HUES64 (cell line): Measurements from ENCODE around the gene ADCY5.

Experiments used
- H3K27ac ChIP-seq: 2 replicates; pipeline ENCODE4 v1.7.0; 2013; ENCODE audit warnings: low read depth, low read length, inconsistent platforms
- H3K27me3 ChIP-seq: 2 replicates; pipeline ENCODE4 v1.6.1; 2013; ENCODE audit warnings: mild to moderate bottlenecking, low read length; ENCODE audit not compliant: insufficient read depth
- H3K36me3 ChIP-seq: 2 replicates; pipeline ENCODE4 v1.6.1; 2013; ENCODE audit warnings: mild to moderate bottlenecking, low read length; ENCODE audit not compliant: insufficient read depth
- H3K4me1 ChIP-seq: 2 replicates; pipeline ENCODE4 v1.6.1; 2013; ENCODE audit warnings: mild to moderate bottlenecking, low read length, moderate library complexity; ENCODE audit not compliant: insufficient read depth
- H3K4me3 ChIP-seq: 2 replicates; pipeline ENCODE4 v1.5.1; 2013; ENCODE audit warnings: mild to moderate bottlenecking, low read length, moderate library complexity
- H3K9ac ChIP-seq: 2 replicates; pipeline ENCODE4 v1.6.1; 2013; ENCODE audit warnings: mild to moderate bottlenecking, low read depth, low read length
- H3K9me3 ChIP-seq: 2 replicates; pipeline ENCODE4 v1.6.1; 2013; ENCODE audit warnings: low read depth, low read length; ENCODE audit not compliant: insufficient read depth
- WGBS: fragments of 150-250, 120-280 bp; methylation state at CpG from one replicate; pipeline ENCODE4 v1.1.7; 2013; ENCODE audit warnings: missing lambda C conversion rate; 5-methylcytosine and 5-hydroxymethylcytosine counted together

ADCY5 gene

DNA sequence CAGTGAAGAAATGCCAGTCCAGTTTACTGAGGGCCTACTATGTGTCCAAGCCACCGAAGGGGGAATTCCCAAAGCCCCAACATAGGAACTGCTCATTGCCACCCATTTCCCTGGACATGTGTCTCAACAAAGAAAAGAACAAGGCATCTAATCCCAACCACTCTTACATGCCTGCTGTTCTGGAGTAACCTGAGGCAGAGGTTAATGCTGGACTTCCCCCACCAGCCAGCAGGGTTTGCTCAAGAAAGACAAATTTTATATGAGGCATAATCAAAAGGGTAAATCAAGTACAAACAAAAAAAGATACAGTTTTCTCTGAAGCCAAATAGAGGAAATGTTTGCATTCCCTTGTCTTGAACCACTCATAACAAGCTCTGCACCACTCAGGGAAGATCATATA, 4.1 kb downstream of the ADCY5 start:
- peaks cover 43% of the 10 kb centered on the region for H3K27me3 ChIP-seq
- no peaks in the 10 kb centered on the region; the same call in 1 of the 2 replicates for H3K4me1 ChIP-seq
- H3K9me3 ChIP-seq = no peaks in the 10 kb centered on the region
- no peak overlapping the region for H3K27ac ChIP-seq
- no peak overlapping the region for H3K4me3 ChIP-seq
- H3K9ac ChIP-seq = no peak overlapping the region
- H3K36me3 ChIP-seq = no peaks in the 10 kb centered on the region
- WGBS = 87% methylated on average over 1 of the region's 1 CpG

DNA sequence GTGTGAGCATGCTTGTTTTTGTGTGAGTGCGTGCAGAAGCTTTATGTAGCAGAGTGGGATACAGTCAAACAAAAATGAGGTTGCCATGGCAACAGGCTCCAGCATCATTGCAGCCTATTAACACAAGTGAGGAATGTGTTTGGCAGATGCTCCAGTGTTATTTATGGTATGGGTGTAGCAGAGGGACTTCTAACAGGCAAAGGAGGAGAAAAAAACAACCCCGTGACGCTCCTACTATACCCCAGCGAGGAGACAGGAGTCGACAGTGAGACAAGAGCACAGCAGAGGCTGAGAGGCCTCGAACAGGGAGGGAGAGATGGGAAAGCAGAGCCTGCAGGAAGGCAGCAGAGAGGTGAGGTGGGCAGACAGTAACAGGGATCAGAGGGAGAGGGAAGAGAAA, 4.9 kb downstream of the ADCY5 start:
- H3K4me3 ChIP-seq = no peak overlapping the region
- no peak overlapping the region for H3K27ac ChIP-seq
- H3K9ac ChIP-seq = no peak overlapping the region
- no peaks in the 10 kb centered on the region for H3K9me3 ChIP-seq
- H3K36me3 ChIP-seq = no peaks in the 10 kb centered on the region
- H3K27me3 ChIP-seq = peaks cover 38% of the 10 kb centered on the region
- 81% methylated on average over 6 of the region's 6 CpGs for WGBS
- no peaks in the 10 kb centered on the region; the same call in 1 of the 2 replicates for H3K4me1 ChIP-seq

DNA sequence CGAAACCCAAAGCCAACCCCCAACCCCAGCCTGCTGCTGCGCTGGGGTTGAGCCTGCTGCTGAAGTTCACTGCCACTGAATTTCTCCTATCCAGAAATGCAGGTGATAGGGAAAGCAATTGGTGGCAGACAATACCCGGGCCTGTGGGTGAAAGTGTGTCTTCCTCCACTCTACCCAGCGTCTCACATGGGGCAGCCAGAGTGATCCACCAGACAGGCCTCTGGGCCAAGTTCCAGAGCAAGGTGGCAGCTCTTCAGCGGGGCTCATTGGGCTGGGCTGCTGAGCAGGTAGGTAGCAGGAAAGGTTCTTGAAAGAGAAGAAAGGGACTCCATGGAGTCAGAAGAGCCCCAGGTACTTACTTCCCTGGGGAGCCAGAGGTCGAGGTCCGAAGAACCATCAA, 6.0 kb downstream of the ADCY5 start:
- no peaks in the 10 kb centered on the region for H3K36me3 ChIP-seq
- H3K27me3 ChIP-seq = peaks cover 28% of the 10 kb centered on the region
- no peaks in the 10 kb centered on the region for H3K9me3 ChIP-seq
- H3K9ac ChIP-seq = no peak overlapping the region
- WGBS = 89% methylated on average over 7 of the region's 7 CpGs
- no peak overlapping the region for H3K27ac ChIP-seq
- H3K4me1 ChIP-seq = no peaks in the 10 kb centered on the region; the same call in 1 of the 2 replicates
- H3K4me3 ChIP-seq = no peak overlapping the region

DNA sequence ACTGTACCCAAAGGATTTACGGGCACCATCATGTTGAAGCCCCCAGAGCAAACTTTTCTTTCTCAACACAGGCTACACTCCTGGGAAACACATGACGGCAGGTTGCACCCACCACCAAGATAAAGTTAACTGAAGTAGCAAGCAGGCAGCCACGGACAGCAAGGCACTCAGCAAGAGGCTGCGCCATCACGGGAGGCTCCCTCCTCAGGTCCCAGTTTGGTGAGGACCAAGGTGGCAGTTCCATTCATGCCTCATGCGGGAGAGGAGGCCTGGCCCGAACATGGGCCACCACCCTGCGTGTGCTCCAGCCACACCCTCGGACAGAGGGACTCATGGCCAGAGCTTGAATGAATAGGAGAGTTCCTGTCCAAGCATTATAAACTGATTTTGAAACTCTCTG, 6.8 kb downstream of the ADCY5 start:
- Histone ChIP-seq H3K9me3 (no peaks in the 10 kb centered on the region), H3K4me1 (no peaks in the 10 kb centered on the region; the same call in 1 of the 2 replicates), H3K4me3 (no peak overlapping the region), H3K27ac (no peak overlapping the region), H3K9ac (no peak overlapping the region), H3K36me3 (no peaks in the 10 kb centered on the region), H3K27me3 (peaks cover 20% of the 10 kb centered on the region)
- 92% methylated on average over 9 of the region's 9 CpGs for WGBS

DNA sequence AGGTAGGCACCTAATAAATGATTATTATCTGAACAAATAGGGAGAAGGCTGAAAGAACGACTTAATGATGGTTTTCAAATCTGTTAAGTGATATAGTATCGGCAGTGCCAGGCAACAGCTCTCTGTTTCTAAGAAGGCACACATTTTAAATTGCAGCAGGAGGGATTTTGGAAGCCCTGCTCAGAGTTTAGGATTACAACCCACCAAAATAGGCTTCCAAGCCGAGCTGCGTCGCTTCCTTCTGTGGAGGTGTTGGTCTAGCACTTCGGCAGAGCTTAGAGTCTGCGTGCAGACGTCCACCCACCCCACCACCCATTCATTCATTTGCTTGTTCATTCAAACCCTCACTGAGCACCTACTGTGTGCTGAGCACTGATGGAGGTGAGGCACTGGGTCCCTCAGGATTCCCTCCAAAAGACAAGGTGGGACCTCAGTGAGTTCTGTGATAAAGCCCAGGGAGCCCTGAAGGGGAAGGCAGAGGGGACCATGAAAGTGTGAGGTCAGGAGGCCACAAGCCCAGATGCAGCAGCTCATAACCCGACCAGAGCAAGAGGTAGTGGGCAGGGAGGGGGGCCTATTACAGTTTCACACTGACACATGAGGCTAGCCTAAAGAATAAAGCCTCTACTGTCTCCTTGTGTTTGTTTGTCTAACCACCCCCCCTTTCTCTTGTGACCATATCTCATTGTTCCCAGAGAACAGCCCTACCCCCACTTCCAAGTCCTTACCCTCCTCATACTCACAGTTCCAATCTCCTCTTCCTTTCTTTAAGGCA, 8.9 kb downstream of the ADCY5 start:
- Histone ChIP-seq H3K36me3 (no peaks in the 10 kb centered on the region), H3K27me3 (no peaks in the 10 kb centered on the region), H3K27ac (no peak overlapping the region), H3K4me1 (no peaks in the 10 kb centered on the region; the same call in 1 of the 2 replicates), H3K4me3 (no peak overlapping the region), H3K9me3 (no peaks in the 10 kb centered on the region), H3K9ac (no peak overlapping the region)
- WGBS = 91% methylated on average over 9 of the region's 9 CpGs

DNA sequence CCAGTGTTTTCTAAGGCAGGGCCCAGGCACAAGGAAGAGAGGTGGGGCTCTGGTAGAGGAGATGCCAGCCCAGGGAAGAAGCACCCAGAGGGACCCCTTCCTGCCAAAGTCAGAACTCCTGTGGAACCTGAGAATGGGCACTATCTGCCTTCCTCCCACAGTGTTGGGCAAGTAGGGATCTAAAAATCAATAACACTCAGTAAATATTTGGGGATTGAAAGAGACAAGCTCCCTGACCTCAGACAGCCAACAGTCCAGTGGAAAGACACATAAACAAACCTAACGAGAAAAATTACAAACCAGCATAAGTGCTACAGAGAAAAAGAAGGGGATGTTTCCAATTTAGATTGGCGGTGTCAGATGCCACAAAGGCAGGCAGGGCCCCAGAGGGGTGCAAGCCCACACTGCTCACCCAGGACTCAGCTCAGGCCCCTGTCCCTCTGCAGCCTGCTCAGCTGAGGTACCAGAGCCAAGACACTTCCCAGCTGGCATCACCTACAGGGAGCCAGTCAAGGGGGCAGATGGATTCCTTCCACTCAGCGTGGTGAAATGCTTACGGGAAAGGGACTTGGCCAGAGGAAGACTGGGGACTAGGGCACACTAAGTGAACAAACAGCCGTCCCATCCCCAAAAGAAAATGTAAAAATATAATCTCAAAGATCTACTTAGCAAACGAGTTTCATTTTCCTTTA, 15.9 kb downstream of the ADCY5 start:
- Histone ChIP-seq H3K4me3 (no peak overlapping the region), H3K36me3 (no peaks in the 10 kb centered on the region), H3K4me1 (no peaks in the 10 kb centered on the region), H3K27ac (no peak overlapping the region), H3K27me3 (no peaks in the 10 kb centered on the region), H3K9me3 (no peaks in the 10 kb centered on the region), H3K9ac (no peak overlapping the region)
- WGBS = 93% methylated on average over 6 of the region's 6 CpGs

DNA sequence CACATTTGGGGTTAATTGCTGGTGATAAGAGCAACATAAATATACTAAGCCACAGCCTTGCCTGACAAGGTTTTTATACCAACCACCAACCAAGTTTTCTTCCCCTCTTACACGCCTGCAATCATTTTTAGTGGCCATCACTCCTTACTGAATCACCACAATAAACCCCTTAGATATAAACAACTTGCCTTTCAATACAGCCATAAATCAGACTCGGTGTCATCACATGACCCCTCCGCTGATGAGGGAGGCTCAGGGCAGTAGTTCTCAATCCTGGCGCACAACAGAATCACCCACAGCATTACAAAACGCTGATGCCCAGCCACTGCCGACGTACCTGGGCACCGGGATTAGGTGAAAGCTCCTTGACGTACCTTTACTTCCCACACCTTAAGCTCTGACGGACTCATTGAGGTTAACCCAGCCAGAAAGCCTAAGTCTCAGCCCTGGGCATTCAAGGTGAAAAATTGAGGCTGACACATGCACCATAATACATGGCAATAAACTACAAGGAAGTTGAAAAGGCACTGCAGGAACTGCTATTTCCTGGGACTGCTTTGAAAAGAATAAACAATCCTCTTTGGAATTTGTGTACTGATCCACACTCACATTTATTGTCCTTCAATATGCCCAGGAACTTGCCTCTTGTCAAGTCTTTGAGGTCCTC, 17.1 kb downstream of the ADCY5 start:
- no peak overlapping the region for H3K27ac ChIP-seq
- H3K9me3 ChIP-seq = no peaks in the 10 kb centered on the region
- H3K36me3 ChIP-seq = no peaks in the 10 kb centered on the region
- H3K4me1 ChIP-seq = no peaks in the 10 kb centered on the region
- H3K4me3 ChIP-seq = no peak overlapping the region
- no peaks in the 10 kb centered on the region for H3K27me3 ChIP-seq
- no peak overlapping the region for H3K9ac ChIP-seq
- 93% methylated on average over 10 of the region's 10 CpGs for WGBS

DNA sequence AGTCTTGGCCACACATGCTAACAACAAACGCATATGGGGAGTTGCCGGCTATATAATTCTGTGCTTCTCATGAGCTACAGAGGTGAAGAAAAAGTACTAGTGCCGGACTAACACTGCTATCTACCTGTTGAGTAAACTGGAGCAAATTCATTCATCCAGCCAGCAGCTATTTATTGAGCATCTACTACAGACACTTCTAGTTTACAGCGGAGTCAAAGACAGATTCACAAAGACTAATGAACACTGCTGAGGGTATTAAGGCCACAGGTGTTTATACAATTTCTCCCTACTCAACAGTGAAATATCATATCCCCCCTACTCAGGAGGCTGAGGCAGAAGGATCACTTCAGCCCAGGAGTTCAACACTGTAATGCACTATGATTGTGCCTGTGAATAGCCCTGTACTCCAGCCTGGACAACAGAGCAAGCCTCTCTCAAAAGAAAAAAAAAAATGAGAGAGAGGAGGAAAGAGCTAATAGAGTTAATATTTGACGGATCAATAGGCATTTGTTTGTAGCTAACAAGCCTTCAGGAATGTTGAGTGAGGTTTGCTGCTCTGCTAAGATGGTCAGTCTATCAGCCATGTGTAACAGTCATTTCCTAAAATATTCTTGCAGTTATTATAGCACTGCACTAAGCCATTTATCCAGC, 17.8 kb downstream of the ADCY5 start:
- H3K9ac ChIP-seq = no peak overlapping the region
- H3K4me3 ChIP-seq = no peak overlapping the region
- no peaks in the 10 kb centered on the region for H3K27me3 ChIP-seq
- no peaks in the 10 kb centered on the region for H3K9me3 ChIP-seq
- no peaks in the 10 kb centered on the region for H3K4me1 ChIP-seq
- H3K27ac ChIP-seq = no peak overlapping the region
- no peaks in the 10 kb centered on the region for H3K36me3 ChIP-seq
- 94% methylated on average over 5 of the region's 5 CpGs for WGBS

DNA sequence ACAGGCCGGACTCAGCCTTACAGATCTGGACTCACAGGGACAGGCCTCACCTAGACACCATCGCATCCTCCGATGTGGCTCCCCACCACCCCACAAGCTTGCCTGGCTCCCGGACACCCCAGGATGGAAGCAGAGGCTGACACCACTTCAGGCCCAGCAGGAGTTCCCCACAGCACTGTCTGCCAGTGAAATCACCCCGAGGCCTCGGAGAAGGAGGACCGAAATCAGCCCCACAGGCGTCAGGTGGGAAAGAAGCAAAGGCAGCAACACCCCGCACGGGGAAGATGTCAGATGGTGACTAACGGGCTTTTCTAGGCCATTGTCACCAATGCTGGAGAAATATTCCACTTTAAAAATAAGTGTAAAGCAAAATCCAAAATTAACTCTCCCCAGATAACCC, 18.6 kb downstream of the ADCY5 start:
- WGBS = 95% methylated on average over 11 of the region's 11 CpGs
- Histone ChIP-seq H3K27me3 (no peaks in the 10 kb centered on the region), H3K9ac (no peak overlapping the region)

DNA sequence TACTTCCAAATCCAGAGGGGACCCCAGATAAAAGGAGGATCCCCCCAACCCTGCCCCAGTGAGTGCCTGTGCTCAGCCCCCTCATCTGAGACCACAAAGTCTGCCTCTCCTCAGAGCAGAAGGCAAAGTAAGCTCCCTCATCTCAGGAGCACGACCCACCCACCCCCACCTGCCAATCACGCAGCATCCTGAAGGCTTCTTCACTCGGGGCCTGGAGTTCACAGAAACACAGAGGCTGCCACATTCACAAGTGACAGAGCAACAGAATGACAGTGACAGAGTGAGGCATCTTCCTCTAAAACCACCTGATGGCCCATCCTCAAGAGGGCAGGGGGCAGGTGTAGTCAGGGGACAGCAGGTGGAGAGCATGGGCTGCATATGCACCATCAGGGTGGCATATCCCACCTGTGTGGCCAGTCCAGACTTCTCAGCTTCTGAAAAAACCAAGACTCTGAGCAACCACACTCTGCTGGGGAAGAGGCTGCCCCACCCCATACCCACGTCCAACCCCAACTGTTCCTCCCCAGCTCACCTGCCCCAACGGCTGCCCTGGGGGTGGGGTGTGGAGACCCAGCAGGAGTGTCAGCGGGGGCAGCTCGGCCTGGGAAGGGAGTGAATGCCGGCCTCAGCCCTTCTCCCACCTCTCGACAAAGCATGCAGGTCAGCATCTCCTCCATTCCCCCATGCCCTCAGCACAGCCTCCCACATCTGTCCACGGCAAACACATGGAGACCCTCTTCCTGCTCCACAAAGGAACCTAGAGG, 19.3 kb downstream of the ADCY5 start:
- H3K4me1 ChIP-seq = no peaks in the 10 kb centered on the region
- no peak overlapping the region for H3K4me3 ChIP-seq
- H3K9ac ChIP-seq = no peak overlapping the region
- H3K27ac ChIP-seq = no peak overlapping the region
- H3K27me3 ChIP-seq = no peaks in the 10 kb centered on the region
- no peaks in the 10 kb centered on the region for H3K36me3 ChIP-seq
- no peaks in the 10 kb centered on the region for H3K9me3 ChIP-seq
- 87% methylated on average over 8 of the region's 10 CpGs for WGBS

More for the DNA sequence above, 18.6 kb downstream of the ADCY5 start:
- Histone ChIP-seq H3K36me3 (no peaks in the 10 kb centered on the region), H3K4me3 (no peak overlapping the region), H3K4me1 (no peaks in the 10 kb centered on the region), H3K27ac (no peak overlapping the region), H3K9me3 (no peaks in the 10 kb centered on the region)
